Measurements from ENCODE around the gene ZSWIM8. TPM values are rescaled to one million over a fixed set of nuclear protein-coding genes. Genes with fewer than 3 reads are reported as not detected.

The ZSWIM8 gene
- total and polyA plus RNA-seq, 10 of the 15 experiments (the other 5 are each of a cell fraction or from before 2014, with no cell fraction given): 7.8 to 47.1 (median 23.6) TPM

- Histone ChIP-seq H3K9ac (ENCODE audit: control insufficient read depth, insufficient read depth, low read length) (no peak overlapping the region), H3K27me3 (replicated peaks in 1 of 2; ENCODE audit: control insufficient read depth in 2 of 2, insufficient read depth in 2 of 2, low read length in 1 of 2) (no peaks in the 10 kb centered on the region), H3K27ac (ENCODE audit: control insufficient read depth, insufficient read depth) (no peak overlapping the region), H4K20me1 (ENCODE audit: control insufficient read depth, insufficient read depth) (no peaks in the 10 kb centered on the region), H3K4me3 (no peak overlapping the region), H2AFZ (ENCODE audit: control insufficient read depth, low read depth, low read length) (no peak overlapping the region), H3K9me3 (replicated peaks; ENCODE audit: control insufficient read depth, insufficient read depth, low read length) (no peaks in the 10 kb centered on the region), H3K4me2 (ENCODE audit: control insufficient read depth, insufficient read depth) (no peak overlapping the region), H3K36me3 (ENCODE audit: control insufficient read depth in 2 of 2, insufficient read depth in 2 of 2, low read length in 1 of 2) (peaks cover 0 to 4% of the 10 kb centered on the region in 2 experiments; a peak in 3 of 4 replicates), H3K4me1 (ENCODE audit: control insufficient read depth, insufficient read depth, low read length) (no peaks in the 10 kb centered on the region), H3K79me2 (ENCODE audit: control insufficient read depth, insufficient read depth, low read length) (no peaks in the 10 kb centered on the region)
- in situ Hi-C loops (cut with MboI): no loop called here
- intact Hi-C loops (cut with micrococcal nuclease; ENCODE audit: unreplicated experiment): no loop called here
- no TSS peak for BruUV-seq (replicated peaks)
- 91% methylated on average over 3 of the region's 3 CpGs for WGBS (ENCODE audit: insufficient coverage, insufficient replicate concordance, low lambda C conversion rate, missing lambda C conversion rate)
- ChIA-PET CTCF (interaction anchor here (1.0 kb wide), 1 partner anchor 9 kb away, joined by 3 read pairs; no protein-coding TSS in a partner anchor), SMC1A (ENCODE audit: uncharacterized antibody, unreplicated experiment) (interaction anchor here (1.6 to 3.4 kb wide), 2 partner anchors 12 to 43 kb away, joined by 6 to 8 read pairs; no protein-coding TSS in a partner anchor), RAD21 (ENCODE audit: unreplicated experiment) (interaction anchor here (1.3 kb wide), 1 partner anchor 43 kb away, joined by 4 read pairs; no protein-coding TSS in a partner anchor), POLR2A (no interaction called here)
- TF ChIP-seq MTA2 (IDR thresholded peaks at IDR 0.05; ENCODE audit: low read depth): no peak
- TF ChIP-seq RCOR1 (conservative IDR thresholded peaks at IDR 0.05; ENCODE audit: low read depth, low read length): no peak
- no peak for TF ChIP-seq YY1 (IDR thresholded peaks at IDR 0.05; ENCODE audit: low read depth, low read length)
- TF ChIP-seq CHD1 (IDR thresholded peaks at IDR 0.05; ENCODE audit: low read depth, low read length): no peak
- no peak for TF ChIP-seq POU2F2 (IDR thresholded peaks at IDR 0.05; ENCODE audit: borderline replicate concordance, low read depth, low read length)
- TF ChIP-seq HDGF (IDR thresholded peaks at IDR 0.05): no peak
- no peak for TF ChIP-seq RAD51 (IDR thresholded peaks at IDR 0.05)
- TF ChIP-seq NBN (IDR thresholded peaks at IDR 0.05): no peak
- TF ChIP-seq SIN3A (IDR thresholded peaks at IDR 0.05; ENCODE audit: low read depth, low read length): no peak
- no peak for TF ChIP-seq SIX5 (IDR thresholded peaks at IDR 0.05; ENCODE audit: low read depth, low read length, severe bottlenecking)
- TF ChIP-seq SMAD1 (IDR thresholded peaks at IDR 0.05; ENCODE audit: low read depth, partially characterized antibody): no peak
- DNase-seq (ENCODE audit: low read depth, low spot score) (no peak), FAIRE-seq (no peak), ATAC-seq (no peak)
Measured at GRCh38 chr10:73837072-73837471, 51.7 kb downstream of the ZSWIM8 start.

Measured in GM12878 (cell line).